Activated naive CD4-positive, alpha-beta T cell treated with Interleukin-2 at 50 U/mL for 16 hours (primary cell): ENCODE results near the gene MAML1.
"Not testable (repeated sequence)": the region's sequence is repeated elsewhere in the genome, so short reads cannot be mapped to it uniquely, and the experiment has no call there.

ENCODE experiments used
- DNase-seq: peaks from one replicate; pipeline ENCODE4 v3.0.0-alpha.2; 2020

Gene MAML1, protein sequence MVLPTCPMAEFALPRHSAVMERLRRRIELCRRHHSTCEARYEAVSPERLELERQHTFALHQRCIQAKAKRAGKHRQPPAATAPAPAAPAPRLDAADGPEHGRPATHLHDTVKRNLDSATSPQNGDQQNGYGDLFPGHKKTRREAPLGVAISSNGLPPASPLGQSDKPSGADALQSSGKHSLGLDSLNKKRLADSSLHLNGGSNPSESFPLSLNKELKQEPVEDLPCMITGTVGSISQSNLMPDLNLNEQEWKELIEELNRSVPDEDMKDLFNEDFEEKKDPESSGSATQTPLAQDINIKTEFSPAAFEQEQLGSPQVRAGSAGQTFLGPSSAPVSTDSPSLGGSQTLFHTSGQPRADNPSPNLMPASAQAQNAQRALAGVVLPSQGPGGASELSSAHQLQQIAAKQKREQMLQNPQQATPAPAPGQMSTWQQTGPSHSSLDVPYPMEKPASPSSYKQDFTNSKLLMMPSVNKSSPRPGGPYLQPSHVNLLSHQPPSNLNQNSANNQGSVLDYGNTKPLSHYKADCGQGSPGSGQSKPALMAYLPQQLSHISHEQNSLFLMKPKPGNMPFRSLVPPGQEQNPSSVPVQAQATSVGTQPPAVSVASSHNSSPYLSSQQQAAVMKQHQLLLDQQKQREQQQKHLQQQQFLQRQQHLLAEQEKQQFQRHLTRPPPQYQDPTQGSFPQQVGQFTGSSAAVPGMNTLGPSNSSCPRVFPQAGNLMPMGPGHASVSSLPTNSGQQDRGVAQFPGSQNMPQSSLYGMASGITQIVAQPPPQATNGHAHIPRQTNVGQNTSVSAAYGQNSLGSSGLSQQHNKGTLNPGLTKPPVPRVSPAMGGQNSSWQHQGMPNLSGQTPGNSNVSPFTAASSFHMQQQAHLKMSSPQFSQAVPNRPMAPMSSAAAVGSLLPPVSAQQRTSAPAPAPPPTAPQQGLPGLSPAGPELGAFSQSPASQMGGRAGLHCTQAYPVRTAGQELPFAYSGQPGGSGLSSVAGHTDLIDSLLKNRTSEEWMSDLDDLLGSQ

DNA sequence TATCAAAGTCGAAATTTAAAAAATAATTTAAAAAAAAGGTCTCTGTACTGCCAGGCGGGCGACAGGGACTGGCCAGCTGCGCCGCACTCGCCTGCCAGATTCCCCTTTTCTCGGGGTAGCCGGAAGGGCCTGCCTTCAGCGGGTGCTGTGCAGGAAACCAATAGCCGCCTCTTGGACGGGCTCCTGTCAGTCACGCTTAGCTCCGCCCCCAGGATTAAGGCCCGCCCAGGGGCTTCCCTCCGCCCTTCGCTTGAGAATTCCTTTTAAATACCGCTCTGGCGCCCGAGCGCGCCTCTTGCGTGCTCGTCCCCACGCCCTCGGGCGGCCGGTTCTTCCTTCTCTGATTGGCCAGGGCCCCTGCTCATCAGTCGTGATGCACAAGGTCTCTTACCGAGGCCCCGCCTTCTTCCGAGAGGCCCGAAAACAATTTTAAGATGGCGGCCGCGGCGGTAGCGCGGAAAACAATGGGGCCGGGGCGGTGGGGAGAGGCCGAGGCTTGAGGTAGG lies at the start of gene MAML1:
Gene MAML1 (plus strand): TSS at position 411 of the 506 bp plus-strand sequence. CDS start 291 bp downstream, outside the sequence.
- peak; percentile 100 for DNase-seq

DNA sequence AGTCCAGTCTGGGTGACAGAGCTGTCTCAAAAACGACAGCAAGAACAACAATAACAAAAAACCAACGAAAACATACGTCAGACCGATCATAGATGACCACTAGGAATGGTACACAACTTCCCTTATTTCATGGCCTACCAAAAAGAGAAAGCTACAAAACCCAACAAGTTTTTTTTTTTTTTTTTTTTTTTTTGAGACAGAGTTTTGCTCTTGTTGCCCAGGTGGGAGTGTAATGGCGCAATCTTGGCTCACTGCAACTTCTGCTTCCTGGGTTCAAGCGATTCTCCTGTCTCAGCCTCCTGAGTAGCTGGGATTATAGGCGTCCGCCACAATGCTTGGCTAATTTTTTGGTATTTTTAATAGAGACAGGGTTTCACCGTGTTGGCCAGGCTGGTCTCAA lies 43.4 kb upstream of the MAML1 start:
- DNase-seq = not testable (repeated sequence)

DNA sequence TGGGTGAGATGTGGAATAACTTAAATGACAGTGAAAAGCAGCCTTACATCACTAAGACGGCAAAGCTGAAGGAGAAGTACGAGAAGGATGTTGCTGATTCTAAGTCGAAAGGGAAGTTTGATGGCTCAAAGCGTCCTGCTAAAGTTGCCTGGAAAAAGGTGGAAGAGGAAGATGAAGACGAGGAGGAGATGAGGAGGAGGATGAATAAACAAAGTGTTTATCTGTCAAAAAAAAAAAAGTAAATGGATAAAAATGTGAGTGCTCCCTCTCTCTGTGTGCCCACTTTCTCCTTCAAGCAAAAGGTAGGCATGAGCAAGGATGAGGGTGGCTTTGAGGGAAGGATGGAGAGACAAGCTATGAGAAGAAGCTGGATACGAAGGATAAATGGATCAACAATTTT lies 38.1 kb upstream of the MAML1 start:
- no peak for DNase-seq

DNA sequence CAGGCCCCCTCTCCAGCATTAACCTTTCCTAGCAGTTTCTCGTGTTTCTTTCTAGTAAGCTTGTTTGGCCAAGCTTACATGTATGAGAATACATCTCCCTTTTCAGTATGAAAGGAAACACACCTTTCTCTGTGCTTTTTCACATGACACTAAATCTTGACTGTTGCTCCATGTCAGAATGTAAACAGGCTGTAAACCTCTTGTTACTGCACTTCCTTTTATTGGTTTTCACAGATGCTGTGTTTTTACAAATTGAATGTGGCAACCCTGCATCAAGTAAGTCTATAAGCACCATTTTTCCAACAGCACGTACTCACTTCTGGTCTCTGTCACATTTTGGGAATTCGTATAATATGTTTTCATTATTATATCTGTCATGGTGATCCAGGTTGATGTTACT lies 36.0 kb upstream of the MAML1 start:
- no peak for DNase-seq

DNA sequence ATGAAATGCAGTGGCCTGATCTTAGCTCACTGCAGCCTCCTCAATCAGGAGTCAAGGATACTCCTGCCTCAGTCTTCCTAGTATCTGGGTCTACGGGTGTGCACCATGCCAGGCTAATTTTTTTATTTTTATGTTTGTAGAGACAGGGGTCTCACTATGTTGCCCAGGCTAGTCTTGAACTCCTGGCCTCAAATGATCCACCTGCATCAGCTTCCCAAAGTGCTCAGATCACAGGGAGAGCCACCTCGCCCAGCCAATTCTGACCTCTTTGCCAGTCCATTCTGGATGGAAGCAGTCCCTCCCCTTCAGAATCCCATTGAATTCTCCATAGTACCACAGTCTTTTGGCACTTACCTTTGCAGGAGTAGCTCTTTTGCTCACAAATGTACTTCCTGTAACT lies 35.5 kb upstream of the MAML1 start:
- no peak for DNase-seq

DNA sequence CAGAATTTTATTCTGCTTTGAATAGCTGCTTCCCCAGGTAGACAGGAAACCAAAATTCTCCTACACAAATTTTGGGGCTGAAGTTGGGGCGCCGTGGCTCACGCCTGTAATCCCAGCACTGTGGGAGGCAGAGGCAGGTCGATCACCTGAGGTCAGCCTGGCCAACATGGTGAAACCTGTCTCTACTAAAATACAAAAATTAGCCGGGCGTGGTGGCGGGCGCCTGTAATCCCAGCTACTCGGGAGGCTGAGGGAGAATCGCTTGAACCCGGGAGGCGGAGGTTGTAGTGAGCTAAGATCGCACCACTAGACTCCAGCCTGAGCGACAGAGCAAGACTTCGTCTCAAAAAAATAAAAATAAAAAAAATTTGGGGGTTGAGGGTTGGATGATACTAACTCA lies 35.1 kb upstream of the MAML1 start:
- not testable (repeated sequence) for DNase-seq

DNA sequence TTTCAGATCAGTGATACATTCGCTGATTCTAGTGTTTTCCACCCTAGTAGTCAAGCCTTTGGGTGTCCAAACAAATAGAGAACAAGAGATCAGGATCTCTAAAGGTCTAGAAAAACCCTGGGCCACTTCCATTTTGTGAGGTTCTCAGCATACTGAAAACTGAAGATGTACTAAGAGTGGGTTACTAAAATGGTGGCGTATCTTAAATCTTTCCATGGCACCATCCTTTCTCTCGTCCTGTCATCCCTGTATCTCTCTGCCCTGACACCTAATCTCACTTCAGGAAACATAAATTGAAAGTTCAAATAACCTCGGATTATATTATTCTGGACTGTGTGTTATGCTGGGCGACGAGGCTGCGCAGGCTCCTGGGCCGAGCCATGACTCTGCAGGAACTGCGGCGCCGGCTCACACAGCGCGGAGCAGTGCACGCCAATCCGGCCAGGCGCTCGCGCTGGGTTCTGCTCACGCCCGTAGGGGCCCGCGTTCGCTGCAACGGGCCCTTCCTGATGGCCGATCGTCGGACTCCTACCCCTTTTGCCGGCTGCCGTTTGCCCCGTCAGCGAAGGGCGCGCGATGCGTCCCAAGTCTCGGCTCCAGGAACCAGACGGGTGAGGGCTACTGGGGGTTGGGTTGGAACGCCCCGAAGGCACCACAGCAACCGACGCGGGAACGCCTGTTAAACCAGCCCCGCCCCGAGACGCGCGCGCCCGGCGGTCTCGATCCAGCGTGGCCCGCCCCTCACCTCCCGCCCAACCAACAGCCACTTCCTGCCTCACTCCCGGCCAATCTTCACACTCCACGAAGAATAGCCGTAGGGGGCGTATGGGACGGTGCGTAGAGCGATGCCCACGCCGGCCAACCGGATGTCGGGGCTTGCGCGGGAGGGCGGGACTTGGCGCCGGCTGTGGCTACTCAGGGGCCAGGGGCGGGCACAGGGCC lies 34.4 kb upstream of the MAML1 start:
- peak; percentile 99 for DNase-seq

DNA sequence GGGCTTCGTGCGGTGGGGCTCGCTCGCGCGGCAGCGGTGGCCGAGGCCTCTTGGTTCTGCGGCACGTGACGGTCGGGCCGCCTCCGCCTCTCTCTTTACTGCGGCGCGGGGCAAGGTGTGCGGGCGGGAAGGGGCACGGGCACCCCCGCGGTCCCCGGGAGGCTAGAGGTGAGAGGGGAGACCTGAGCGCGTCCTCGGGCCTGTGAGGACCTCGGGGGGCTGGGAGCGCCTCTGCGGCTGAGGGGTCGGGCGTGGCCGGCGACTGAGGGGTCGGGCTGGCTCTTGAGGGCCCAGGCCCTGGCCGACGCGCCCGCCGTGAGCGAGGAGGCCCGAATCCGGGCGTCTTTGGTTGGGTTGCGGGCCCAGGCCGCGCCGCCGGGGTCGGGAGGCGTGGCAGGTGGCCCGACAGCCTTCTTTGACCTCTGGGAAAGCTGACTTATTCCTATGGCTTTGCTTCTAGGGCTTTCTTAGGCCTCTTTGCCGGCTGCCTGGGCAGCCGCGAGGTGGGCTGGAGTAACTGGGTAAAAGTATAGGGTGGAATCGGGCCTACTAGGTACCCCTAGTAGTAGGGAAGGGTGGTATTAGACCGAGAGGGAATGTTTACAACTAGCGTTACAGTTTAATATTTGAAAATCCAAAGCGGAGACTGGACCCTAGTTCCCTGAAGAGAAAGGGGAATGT lies 33.5 kb upstream of the MAML1 start, which contains the start of gene CANX:
Gene CANX (plus strand): TSS at position 33 of the 681 bp plus-strand sequence. CDS start 6,715 bp downstream, outside the sequence.
- no peak for DNase-seq

DNA sequence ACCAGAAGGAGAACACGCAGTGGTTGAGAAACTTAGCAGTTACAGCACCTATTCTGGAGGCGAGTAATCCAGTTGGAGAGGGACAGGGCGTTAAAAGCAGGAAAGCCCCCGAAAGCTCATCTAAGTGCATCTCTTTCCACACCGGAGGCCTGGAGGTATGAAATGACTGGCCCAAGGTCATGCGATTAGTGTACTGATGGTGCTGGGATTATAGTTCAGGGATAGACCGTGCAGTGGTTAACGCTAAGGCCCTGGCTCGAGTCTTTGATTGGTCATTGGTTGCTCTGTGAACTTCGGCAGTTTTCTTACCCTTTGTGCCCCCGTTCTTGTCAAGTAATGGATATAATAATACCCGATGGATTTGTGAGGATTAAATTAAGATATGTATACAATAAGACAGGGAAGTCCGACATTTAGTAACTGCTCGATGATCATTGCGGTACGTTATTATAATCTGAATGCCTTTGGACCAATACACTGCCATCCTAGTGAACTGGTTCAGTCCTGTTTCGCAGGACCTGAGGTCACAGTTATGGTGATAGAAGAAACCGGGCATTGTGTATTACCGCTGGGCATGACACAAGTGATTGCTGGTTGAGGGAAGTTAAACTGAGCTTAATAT lies 32.9 kb upstream of the MAML1 start:
- peak; percentile 64 for DNase-seq

DNA sequence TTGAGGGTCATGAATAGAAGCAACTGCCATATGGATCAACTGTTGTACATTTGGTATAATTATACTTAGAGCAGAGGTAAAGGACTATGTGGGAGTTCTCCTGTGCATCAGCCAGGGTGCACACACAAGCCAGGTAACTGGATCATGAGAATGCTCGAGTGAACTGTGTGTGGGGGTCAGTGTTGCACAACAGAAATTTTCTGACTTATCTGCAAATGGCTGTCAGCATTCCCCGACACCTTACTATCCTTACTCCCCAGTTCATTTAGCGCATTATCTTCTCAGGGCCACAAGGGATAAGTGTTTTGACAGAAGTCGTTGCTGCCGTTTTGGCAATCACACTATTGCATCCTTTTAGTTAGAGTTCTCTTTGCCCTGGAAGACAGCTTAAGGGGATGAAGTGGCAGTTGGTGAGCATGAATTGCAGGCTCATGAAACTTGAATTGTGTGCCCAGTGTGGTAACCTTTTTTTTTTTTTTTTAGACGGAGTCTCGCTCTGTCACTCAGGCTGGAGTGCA lies 32.2 kb upstream of the MAML1 start:
- DNase-seq = no peak

DNA sequence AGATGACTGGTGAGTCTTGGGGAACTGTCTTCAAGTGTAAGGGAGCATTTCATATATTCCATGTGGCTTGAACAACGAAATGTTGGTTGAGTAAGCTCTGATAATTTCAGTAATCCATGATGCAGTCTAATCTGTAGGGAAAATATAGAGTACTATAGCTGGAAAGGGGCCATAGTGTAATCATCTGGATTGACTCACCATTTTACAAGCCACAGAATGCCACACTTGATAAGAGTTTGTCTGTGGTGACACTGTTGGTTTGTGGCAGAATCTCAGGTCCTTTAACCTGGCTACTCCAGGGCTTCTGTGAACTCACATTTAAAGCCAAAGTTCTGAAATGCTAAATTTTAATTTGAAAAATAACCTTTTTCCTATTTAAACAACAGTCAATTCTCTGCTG lies 16.3 kb upstream of the MAML1 start:
- no peak for DNase-seq

DNA sequence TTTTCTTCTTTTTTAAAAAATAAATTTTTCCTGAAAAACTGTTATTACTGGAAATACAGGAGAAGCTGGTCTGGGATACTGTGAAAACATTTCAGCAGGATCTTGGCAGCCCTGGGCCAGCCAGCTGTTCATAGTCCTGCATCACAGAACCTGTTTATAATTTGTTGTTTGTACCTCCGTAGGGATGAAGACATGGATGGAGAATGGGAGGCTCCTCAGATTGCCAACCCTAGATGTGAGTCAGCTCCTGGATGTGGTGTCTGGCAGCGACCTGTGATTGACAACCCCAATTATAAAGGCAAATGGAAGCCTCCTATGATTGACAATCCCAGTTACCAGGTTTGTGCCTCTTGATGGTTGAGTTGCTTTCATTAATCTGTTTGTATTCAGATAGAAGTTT lies 12.4 kb upstream of the MAML1 start:
- no peak for DNase-seq

DNA sequence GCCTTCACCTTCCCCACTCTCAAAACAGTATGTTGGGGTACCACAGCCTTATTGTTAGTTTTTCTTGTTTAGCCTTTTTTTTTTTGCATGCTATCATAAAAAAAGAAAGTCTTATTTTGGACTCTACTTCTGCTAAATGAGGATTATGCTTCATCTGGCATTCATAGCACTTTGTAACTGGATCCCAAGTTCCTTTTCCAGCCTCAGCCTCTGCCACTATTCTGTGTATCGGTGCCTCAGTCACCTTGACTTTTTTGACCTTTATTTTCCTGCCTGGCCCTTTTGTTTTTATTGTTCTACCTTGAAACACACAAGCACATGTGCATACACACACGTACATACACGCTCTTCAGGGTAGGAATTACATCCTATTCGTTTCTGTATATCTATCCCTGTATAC lies 8.5 kb upstream of the MAML1 start:
- no peak for DNase-seq

DNA sequence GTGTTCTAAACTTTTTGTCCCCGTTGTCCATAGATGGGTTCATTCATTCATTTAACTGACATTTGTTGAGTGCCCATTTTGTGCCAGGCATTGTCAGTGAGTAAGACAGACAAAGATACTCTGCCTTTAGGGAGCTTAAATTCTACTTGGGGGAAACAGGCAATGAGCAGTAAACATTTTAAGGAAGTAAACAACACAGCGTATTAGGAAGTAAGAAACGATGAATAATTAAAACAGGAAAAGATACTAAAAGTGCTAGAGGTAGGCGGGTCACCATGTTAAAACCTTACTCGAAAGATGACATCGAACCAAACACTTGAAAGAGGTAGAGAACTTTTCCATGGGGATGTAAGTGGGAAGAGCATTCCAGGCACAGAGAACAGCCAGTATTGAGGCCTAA lies 5.5 kb upstream of the MAML1 start:
- DNase-seq = no peak

DNA sequence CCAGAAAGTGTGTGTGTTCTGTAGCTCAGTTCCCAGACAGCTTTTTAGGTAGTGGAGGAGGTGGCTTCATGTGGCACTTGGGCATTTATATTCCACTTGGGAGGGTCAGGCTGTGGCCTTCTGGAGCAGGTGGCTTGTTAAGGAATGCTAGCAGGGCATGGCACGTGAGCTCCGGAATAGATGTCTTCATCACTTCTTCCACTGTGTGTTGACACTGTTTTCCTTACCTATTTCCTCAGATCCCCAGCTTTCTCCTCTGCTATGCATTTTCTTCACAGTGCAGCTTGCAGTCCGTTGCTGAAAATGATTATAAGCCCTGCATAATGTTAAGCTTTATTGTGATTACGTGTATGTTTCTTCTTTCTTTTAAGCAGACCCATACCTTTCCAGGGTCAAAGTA lies 3.3 kb upstream of the MAML1 start:
- DNase-seq = no peak

DNA sequence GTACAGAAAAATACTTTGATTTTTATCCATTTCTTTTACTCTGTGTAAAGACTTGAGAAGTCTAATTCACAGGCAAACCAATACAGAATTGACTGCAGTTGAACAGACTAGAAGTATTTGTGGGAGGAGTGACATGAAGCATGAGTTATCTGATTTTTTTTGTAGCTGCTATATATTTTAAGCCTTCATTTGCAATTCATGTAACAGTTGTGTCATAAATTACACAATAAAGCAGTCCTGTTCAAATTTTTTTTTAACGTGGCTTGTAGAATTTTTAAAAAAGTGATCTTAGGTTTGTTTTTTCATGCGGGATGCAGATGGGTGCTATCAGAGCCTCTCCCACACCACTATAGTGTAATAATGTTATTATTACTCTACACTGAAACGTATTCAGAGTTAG lies 2.9 kb upstream of the MAML1 start:
- no peak for DNase-seq

DNA sequence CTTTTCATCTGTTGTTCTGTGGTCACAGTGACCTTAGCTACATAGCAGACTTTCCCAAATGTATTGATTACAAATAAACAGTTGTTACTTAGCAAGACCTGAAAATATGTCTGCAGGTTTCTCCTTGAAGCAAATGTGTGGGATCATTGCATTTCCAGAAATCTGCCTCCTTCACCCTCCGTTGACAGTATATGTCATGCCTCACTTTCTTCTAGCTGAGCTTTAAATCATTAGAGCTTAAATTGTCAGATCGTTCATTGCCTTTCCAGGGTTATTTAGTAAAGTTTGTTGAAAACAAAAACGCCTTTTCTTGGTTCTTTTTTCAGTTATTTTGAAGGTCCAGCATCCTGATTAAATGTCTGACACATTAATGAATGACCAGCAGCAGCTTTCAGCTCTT lies 2.3 kb upstream of the MAML1 start:
- DNase-seq = no peak

DNA sequence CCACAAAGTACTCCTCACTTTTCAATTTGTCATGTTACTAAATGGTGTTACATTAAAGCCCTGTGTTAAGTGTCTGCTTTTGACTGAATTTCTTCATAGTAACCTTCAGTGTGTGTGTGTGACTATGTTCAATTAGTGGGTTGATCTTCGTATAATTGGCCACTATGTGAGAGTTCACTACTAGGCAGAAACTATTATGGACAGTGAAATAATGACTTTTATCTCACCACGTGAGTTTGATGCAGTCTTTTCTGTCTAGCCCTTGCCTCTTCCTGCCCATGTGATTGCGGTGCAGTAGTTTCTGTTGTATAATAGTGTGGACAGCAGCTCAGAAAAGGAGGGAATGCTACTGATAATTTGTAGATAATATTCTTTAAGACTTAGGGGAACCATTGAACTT lies 1.8 kb upstream of the MAML1 start:
- no peak for DNase-seq

DNA sequence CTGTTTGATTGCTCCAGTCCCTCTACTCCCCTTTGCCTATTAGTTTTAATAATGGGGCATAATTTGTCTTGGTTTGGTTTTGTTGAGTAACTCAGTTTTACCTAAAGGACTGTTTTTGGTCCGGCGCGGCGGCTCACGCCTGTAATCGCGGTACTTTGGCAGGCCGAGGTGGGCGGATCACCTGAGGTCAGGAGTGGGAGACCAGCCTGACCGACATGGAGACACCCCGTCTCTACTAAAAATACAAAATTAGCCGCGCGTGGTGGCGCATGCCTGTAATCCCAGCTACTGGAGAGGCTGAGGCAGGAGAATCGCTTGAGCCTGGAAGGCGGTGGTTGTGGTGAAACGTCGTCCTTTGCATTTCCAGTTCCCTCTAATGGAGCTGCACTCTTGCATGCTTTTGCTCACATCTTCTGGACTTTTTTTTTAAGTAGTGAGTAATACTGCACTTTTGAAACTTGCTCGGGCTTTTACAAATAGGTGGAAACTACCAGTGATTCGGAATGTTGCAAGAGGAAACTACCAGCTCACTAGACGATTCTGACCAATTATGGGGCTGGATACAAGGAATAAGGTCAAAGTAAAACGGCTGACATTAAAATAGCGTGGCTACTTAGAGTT lies 721 bp upstream of the MAML1 start:
- peak; percentile 20 for DNase-seq
